Stimulated activated CD4-positive, alpha-beta T cell treated with anti-CD3 and anti-CD28 coated beads, Interleukin-2, amount 100 ng/mL, for 48 hours (primary cell): ENCODE results near the gene STEAP3.

ENCODE experiments used
- DNase-seq, 2 donors: peaks; one replicate each; pipeline ENCODE4 v3.0.0-alpha.2; 2020

Gene STEAP3

DNA sequence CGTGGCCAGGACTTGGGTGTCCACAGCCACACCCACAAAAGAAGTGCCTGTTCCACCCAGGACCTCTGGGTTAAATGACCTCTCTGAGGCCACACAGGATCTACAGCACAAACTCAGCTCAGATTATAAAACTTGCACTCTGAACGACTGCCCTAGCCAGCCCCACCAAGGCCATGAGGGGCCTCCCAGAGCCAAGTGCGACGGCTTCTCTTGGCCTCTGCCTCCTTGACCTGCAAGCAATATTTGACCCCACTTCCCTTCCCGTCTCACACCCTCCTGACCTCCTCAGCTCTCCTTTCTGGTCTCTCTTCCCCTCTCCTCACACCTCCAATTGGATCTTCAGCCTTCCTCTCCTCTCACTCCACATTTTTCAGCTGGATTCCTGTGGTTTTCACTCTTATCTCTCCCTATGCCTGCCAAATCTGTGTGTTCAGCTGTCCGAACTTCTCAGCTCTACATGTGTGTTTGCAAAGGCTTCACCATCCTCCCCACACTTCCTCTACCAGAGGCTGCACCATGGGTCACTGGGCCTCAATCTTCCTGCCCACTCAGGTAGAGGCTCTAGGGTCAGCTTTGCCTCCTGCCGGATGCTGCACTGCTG, 25.3 kb upstream of the STEAP3 start:
- no peak for DNase-seq

DNA sequence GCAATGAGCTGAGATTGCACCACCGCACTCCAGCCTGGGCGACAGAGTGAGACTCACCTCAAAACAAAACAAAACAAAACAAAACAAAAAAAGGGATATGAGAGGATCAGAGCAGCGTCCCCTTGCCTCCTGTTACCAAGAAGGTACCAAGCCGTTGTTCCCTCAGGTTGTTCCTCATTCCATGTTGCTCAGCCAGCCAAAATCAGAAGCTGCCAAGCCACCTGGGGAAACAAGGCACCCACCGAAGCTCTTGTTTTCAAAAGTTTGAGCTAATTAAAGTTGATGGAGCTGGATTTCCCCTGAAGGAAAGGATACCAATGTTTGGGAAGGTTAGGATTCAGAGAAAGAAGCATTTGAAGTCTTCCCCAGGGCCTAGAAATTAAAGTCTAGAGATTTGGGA, 21.8 kb upstream of the STEAP3 start:
- no peak for DNase-seq

GRCh38 chr2:119202610-119203310, 20.9 kb upstream of the STEAP3 start:
- no peak for DNase-seq

DNA sequence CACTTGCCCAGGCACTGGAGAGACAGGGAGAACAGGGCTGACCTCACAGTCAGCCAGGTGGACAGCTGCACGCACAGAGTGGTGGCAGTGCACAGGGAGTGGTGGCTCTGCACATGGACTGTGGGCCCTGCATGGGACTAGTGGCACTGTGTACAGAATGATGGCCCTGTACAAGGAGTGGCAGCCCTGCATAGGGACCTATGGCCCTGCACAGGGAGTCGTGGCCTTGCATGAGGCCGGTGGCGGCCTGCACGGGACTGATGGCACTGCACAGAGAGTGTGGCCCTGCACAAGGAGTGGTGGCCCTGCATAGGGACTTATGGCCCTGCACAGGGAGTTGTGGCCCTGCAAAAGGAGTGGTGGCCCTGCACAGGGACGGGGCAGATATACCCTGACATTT, 19.1 kb upstream of the STEAP3 start:
- DNase-seq, result no peak

DNA sequence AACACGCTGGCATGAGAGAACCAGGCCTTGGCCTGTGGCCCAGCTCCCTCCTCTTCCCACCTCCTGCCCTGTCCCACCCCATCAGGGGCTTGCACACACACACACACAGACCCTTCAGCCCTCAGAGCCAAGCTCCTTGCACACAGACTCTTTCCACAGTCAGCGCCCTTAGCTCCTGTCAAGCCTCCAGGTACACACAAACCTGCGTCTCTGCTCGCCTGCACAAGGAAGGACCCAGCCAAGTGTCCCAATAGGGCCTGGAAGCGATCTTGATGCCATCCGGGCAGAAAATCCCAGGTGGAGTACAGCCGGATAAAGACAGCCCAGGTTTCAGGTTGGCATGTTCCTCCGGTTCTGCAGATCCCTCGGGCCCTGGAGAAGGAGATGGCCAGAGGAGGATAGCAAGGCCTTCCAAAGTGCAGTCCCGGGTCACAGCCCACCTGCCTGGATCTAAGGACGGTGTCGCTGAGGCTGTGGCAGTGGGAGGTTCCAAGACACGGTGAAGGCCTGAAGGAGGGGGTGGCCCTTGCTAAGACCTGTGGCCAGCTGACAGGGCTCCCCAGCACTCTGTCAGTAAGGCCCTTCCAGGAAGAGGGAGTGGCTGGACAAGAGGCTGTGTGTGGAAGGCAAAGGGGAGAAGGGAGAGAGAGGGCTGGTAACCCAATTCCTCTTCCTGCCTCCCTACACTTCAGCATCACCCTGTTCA, 18.5 kb upstream of the STEAP3 start:
- DNase-seq, result no peak

- no peak for DNase-seq
Measured at GRCh38 chr2:119206201-119206600, 17.4 kb upstream of the STEAP3 start.

DNA sequence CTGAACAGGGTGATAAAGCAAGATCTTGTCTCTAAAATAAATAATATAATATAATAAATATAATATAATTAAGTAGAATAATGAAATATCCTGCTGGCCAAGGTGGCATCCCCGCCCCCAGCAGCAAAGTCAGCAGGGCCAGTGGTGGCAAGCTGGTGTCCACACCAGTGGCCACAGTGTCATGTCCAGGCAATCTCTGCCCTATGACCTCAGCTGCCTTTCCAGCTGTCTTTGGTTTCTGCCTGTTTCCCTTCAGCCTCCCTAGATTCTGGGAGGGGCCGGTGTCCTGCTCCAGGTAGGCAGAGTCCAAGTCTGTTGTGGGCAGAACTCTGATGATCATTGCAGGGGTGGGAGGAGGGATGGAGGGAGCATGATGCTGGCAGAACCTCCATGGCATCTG, 16.2 kb upstream of the STEAP3 start:
- DNase-seq, result no peak

DNA sequence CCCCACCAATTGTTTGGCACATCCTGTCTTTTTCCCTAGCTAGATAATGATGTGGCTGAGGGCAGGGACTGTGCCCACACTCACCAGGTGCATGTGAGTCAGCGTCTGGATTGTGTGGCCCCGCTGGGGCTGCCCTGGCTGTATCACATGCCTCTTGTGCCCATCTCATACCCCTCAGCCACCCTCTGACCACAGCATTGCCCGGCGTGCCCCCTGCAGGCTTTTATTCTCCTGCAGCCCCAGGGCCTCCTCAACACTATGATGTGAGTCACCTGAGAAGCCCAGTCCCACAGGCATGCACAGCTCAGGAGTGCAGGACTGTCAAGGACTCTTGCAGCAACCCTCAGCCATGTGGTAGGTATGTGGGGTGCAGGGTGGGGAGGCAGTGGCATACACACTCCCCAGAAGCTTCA, 14.8 kb upstream of the STEAP3 start:
- DNase-seq, result no peak

GRCh38 chr2:119212139-119212800, 11.4 kb upstream of the STEAP3 start:
- no peak for DNase-seq

DNA sequence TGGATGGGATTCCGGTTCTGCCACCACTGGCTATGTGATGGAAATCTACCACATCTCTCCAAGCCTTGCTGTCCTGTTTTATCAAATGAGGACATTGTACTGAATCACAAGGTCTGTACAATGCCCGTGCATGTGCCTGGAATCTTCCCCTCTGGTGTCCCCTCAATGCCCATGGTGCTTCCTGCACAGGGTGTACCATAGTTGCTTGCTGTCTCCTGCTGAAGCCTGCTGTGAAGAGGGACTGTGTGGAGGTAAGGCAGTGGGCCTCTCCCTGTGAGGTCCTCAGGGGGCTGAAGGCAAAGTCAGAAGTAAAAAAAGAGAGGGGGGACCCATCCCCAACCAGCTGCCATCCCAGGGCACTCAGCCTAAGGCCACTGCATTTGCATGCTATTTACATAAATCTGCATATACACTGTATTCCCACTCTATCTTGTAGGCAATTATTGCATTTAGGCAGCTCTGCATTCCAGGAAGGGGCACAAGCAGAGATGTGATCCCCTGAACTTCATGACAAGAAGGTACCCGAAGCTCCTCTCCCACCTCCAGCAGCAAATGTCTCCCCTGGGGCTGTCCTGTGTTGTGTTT, 9.1 kb upstream of the STEAP3 start:
- no peak for DNase-seq

DNA sequence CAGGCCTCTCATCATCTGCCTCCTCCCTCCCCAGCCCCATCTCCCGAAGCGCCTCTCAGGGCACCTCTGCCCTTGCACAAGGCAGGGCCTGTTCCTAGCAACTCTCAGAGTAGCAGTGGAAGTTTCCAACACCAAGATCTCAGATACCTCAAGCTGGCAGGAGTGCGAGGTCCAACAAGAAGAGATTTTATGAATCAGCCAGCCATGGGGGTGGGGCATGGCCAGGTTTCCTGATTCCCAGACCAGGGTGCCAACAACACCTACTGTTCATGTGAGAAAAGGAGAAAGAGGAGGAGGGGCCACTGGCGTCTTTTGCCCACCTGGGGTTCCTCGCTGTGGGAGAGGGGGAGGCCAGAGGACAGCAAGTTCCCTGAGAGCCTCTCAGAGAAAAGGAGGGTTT, 6.6 kb upstream of the STEAP3 start:
- DNase-seq, result no peak

DNA sequence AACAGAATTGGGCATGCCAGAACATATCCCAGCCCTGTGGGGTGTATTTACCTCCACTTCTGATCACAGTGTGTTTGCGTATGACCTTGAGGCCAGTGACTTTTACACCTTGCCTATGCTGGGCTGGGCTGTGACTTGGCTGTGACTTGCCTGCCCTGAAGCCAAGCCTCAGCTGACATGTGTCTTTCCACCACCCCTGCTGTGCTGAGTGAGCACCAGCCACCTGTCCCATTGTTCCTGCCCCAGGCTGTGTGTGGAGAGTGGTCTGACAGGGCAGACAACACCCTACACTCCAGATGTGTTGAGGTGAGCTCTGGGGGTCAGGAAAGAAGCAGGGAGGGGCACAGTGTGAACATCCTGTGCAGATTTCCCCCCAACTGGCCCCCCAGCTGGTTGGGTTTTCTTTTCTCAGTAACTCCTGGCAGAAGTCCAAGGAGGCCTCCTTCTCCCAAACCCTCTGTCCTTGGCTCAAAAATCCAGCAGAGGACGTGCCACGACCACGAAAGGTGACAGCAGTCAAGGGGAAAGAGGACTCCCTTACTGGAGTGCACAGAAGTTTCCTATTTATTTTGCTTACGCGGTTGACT, 5.1 kb upstream of the STEAP3 start:
- DNase-seq, result no peak

DNA sequence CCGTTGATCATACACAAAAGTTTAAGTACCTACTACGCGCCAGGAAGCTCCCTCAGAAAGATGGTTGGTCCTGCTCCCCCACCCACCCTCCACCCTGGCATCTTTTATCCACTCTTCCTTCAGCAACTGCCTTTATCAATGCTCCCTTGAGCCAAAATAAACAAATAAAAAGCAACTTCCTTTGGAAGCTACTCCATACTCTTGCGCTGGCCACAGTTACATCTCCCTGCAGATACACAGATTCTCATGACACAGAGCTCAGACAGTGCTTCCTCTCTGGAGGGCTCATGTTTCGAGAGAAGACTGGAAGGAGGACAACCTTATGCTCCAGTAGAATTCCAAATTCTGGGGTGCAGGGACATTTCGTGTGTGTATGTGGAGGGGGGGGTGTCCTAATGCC, 3.8 kb upstream of the STEAP3 start:
- DNase-seq, result no peak

GRCh38 chr2:119220720-119221301, 2.8 kb upstream of the STEAP3 start:
- no peak for DNase-seq

DNA sequence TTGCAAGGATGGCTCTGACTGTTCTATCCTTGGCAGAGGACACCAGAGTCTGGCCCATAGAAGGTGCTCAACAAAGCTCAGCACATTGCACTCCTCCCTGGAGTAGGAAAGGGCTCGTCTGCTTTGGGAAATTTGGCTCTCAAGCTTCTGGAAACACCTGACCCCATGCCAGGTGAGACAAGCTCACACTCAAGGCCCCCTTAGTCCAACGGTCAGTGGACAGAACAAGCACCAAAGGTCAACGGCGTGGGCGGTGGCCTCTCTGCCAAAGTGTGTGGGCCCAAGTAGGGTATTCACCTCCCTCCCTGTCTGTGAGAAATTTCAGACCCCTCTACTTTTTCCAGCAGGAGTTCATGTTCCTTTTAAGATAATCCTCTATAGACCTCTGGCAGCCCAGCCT, 2.0 kb upstream of the STEAP3 start:
- DNase-seq, result no peak

DNA sequence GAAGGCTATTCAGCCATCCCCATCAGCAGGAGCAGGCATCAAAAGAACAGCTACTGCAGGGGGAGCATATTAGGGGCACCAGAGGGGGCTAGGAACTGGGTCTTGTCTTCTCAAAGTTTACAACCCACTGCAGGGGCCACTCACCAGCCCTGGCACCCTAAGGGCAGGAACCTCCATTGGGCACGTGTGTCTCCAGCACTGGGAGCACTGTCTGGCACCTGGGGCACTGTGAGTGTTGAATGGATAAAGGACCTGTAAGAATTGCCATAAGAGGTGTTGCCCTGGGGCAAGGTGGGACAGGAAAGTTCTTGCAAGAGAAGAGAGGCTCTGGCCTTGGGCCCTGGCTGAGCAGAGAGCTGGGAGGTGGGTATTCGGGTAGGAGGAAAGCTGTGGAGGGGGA, 1.4 kb upstream of the STEAP3 start:
- DNase-seq, result no peak

DNA sequence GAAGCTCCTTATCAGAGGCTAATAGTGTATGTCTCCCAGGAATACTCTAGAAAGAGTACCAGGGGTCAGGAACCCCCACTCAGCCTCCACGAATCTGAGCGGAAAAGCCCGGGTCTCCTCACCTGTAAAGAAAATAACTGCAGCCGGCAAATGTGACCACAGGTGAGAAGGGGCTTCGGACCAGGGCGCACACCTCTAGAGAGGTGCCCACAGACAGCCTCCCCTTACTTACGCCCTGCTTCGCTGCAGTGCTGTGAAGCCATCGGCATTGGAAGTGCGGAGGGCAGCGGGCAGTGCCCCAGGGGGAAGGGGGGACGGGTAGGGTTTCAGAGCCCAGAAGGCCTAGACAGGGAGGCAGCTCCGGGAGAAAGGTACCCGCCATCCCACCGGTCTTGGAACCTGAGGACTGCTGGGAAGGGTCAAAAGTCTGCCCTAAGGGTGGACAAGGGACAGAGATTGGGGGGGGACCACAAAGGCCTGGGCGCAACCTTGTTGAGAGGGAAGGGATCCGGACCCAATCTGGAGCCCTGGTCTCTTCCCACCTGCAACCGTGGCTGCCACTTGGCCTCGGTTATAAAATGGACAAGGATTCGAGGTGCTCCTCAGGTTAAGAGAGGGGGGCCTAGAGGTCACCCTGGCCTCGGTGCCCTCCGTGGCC, 642 bp upstream of the STEAP3 start:
- no peak for DNase-seq

- no peak for DNase-seq
Measured at GRCh38 chr2:119224391-119225104, 914 bp downstream of the STEAP3 start.

DNA sequence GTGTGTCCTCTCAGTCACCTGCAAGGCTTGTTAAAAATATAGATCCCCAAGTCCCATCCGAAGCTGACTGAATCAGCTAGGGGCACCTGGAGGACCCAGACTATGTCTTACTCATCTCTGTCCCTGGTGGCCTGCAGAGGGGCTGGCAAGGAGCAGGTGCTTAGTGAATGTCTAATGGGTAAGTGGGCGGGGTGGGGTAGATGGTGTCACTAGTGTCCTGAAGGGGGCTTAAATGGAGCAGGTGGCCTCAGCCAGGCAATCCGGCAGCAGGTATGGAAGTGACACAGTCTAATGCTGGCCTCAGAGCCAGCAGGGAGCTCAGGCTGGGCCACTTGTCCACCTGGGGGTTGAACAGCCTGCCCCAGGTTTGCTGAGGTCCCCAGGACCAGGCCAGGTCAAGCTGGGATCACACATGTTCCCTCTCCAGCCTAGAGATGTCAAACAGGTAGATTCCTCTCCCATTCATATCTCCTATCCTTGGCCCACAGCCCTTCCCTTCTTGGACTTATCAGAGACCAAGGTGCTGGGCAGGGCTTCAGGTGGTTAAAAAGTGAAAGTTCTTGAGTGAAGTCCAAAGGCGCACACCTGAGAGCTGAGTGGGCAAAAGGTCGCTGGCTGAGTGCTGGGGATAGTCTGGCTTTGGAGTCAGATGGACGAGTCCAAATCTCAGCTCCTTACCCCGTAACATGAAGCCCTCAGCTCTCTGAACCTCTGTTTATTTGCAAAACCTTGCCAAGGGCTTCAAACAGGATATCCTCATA, 1.7 kb downstream of the STEAP3 start:
- no peak for DNase-seq

GRCh38 chr2:119225926-119226325, 2.3 kb downstream of the STEAP3 start:
- DNase-seq, result no peak

GRCh38 chr2:119227346-119227745, 3.7 kb downstream of the STEAP3 start:
- DNase-seq, result no peak
